Peyer's patch (tissue), 4 donors: ENCODE data around the gene TBCD.

ENCODE experiments used
- POLR2A ChIP-seq, 2 donors: fragments of 450-650 bp; IDR thresholded peaks; one replicate each; pipeline ENCODE4 v1.5.1; 2017; ENCODE audit warnings: antibody characterized with exemption in 2 of 2, mild to moderate bottlenecking in 2 of 2, moderate library complexity in 2 of 2
- TF ChIP-seq, protein P1 (sequence below), 6 experiments: fragments of 450-650 bp in 4 of 6; fragments of 200-600 bp in 2 of 6; sonication (generic) in 1 of 6; IDR thresholded peaks; one replicate each; pipeline ENCODE4 v1.5.1; 2017 to 2019; ENCODE audit warnings: antibody characterized with exemption in 6 of 6, mild to moderate bottlenecking in 3 of 6, moderate library complexity in 1 of 6

DNA sequence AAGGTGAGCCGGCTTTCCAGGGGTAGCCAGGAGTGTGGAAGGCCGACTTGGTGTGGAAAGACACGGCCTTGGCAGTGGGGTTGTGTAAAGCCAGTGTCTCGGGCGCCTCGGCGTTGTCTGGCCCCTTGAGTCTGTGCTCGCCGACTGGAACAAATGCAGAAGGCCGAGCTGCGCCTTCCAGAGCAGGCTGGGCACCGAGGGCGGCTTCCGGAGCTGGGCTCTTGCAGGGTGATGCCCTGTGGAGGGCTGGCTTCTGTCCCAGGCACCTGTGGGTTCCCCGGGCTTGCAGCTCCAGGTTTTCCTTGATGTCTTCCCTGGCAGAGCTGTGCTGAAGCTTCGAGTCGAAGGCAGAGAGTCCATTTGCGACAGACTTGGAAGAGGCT, 79.9 kb downstream of the TBCD start:
- TF ChIP-seq, protein P1, sequence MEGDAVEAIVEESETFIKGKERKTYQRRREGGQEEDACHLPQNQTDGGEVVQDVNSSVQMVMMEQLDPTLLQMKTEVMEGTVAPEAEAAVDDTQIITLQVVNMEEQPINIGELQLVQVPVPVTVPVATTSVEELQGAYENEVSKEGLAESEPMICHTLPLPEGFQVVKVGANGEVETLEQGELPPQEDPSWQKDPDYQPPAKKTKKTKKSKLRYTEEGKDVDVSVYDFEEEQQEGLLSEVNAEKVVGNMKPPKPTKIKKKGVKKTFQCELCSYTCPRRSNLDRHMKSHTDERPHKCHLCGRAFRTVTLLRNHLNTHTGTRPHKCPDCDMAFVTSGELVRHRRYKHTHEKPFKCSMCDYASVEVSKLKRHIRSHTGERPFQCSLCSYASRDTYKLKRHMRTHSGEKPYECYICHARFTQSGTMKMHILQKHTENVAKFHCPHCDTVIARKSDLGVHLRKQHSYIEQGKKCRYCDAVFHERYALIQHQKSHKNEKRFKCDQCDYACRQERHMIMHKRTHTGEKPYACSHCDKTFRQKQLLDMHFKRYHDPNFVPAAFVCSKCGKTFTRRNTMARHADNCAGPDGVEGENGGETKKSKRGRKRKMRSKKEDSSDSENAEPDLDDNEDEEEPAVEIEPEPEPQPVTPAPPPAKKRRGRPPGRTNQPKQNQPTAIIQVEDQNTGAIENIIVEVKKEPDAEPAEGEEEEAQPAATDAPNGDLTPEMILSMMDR (IDR thresholded peaks at IDR 0.05): no peak
- no peak for TF ChIP-seq POLR2A (IDR thresholded peaks at IDR 0.05)
